ES-I3 (cell line): ENCODE data around the gene SHISAL1.
"Not testable (repeated sequence)": the region's sequence is repeated elsewhere in the genome, so short reads cannot be mapped to it uniquely, and the experiment has no call there.

Experiments used
- H3K36me3 ChIP-seq: 2 replicates; pipeline ENCODE4 v1.6.1; 2013; ENCODE audit warnings: mild to moderate bottlenecking, low read length, control low read depth, moderate library complexity; ENCODE audit not compliant: insufficient read depth
- H3K4me1 ChIP-seq: 2 replicates; pipeline ENCODE4 v1.6.1; 2013; ENCODE audit warnings: mild to moderate bottlenecking, control low read depth, low read length; ENCODE audit not compliant: insufficient read depth
- H3K9ac ChIP-seq: 2 replicates; pipeline ENCODE4 v1.6.1; 2013; ENCODE audit warnings: low read depth, mild to moderate bottlenecking, low read length, moderate library complexity
- H3K9me3 ChIP-seq: 2 replicates; pipeline ENCODE4 v1.6.1; 2013; ENCODE audit warnings: mild to moderate bottlenecking, low read length, moderate library complexity; ENCODE audit not compliant: control insufficient read depth, insufficient read depth

SHISAL1 gene

GRCh38 chr22:44325718-44326490 is 13.2 kb upstream of the SHISAL1 start:
- H3K36me3 ChIP-seq: no peaks in the 10 kb centered on the region
- no peaks in the 10 kb centered on the region for H3K9me3 ChIP-seq
- H3K4me1 ChIP-seq: peaks cover 15% of the 10 kb centered on the region; the same call in 1 of the 2 replicates
- no peak overlapping the region for H3K9ac ChIP-seq

GRCh38 chr22:44323140-44323790 is 10.5 kb upstream of the SHISAL1 start:
- H3K4me1 ChIP-seq, H3K36me3 ChIP-seq: not testable (repeated sequence)

DNA sequence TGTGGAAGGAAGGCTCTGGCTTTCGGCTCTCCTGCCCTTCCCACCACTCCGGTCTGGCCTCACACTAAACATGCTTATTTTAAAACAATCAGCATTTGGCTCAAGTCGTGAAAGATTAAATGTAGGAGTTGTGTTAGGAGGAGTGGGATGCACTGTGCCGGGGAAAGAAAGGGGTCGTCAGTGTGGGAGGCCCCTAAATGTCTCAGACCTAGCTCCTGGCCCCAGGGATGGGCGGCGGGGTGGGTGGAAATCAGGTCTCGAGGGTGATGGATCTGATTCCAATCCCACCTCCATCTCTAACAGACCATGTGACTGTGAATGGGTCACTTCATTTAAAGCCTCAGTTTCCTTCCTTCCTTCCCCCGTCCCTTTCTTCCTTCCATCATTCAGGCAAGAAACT is 6.9 kb upstream of the SHISAL1 start:
- no peaks in the 10 kb centered on the region for H3K9me3 ChIP-seq
- H3K9ac ChIP-seq: no peak overlapping the region
- no peaks in the 10 kb centered on the region for H3K36me3 ChIP-seq

More at GRCh38 chr22:44323140-44323790, 10.5 kb upstream of the SHISAL1 start:
- not testable (repeated sequence) for H3K9ac ChIP-seq, H3K9me3 ChIP-seq

GRCh38 chr22:44318751-44319150 is 6.0 kb upstream of the SHISAL1 start:
- H3K9ac ChIP-seq: no peak overlapping the region
- H3K36me3 ChIP-seq: no peaks in the 10 kb centered on the region
- H3K4me1 ChIP-seq: peaks cover 3% of the 10 kb centered on the region; the same call in 1 of the 2 replicates
- H3K9me3 ChIP-seq: no peaks in the 10 kb centered on the region

More for the DNA sequence above, 6.9 kb upstream of the SHISAL1 start:
- no peaks in the 10 kb centered on the region for H3K4me1 ChIP-seq

GRCh38 chr22:44317886-44318637 is 5.3 kb upstream of the SHISAL1 start:
- no peaks in the 10 kb centered on the region for H3K36me3 ChIP-seq
- peaks cover 3% of the 10 kb centered on the region; the same call in 1 of the 2 replicates for H3K4me1 ChIP-seq
- H3K9me3 ChIP-seq: no peaks in the 10 kb centered on the region
- no peak overlapping the region for H3K9ac ChIP-seq

- Histone ChIP-seq H3K36me3 (no peaks in the 10 kb centered on the region), H3K9me3 (no peaks in the 10 kb centered on the region), H3K4me1 (peaks cover 3% of the 10 kb centered on the region; the same call in 1 of the 2 replicates), H3K9ac (no peak overlapping the region)
Observed at GRCh38 chr22:44317123-44317444, 4.3 kb upstream of the SHISAL1 start.

DNA sequence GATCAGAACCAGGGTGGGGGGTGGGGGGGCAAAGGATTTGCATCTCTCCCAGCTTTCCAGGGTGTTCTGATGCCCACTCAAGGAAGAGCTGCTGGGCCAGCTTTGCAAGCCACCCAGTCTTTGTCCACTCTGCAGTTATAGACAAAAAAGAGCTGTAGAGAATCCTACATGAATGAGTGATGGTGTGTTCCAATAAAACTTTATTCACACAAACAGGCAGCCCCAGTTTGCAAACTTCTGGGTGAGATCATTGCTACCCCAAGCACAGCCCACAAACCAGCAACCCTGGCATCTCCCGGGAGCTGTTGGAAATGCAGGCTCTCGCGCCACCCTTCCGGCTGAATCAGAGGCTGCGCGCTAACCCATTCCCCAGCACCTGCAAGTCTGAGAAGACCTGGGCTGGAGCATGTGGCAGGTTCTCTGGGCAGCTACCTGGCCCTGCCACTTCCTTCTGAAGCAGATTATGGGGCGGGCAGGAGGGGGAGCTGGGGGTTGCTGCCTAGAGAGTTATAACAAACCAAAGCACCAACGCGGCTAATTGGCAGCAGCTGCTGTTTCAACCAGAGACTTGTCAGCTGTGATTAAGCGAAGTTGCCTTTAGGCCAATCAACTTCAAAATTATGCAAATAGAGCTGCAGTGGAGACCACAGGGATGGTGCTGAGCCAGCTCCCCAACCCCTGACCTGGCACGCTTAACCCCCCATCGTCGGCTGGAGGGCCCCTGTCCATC is 3.8 kb upstream of the SHISAL1 start:
- H3K4me1 ChIP-seq: peaks cover 3% of the 10 kb centered on the region; the same call in 1 of the 2 replicates
- H3K36me3 ChIP-seq: no peaks in the 10 kb centered on the region
- H3K9ac ChIP-seq: no peak overlapping the region
- no peaks in the 10 kb centered on the region for H3K9me3 ChIP-seq

GRCh38 chr22:44314425-44315067 is 1.8 kb upstream of the SHISAL1 start:
- Histone ChIP-seq H3K4me1 (peaks cover 4% of the 10 kb centered on the region; the same call in 1 of the 2 replicates), H3K9ac (no peak overlapping the region), H3K9me3 (no peaks in the 10 kb centered on the region), H3K36me3 (no peaks in the 10 kb centered on the region)

GRCh38 chr22:44313385-44314006 is 745 bp upstream of the SHISAL1 start:
- Histone ChIP-seq H3K9ac (no peak overlapping the region), H3K36me3 (no peaks in the 10 kb centered on the region), H3K9me3 (no peaks in the 10 kb centered on the region), H3K4me1 (peaks cover 7% of the 10 kb centered on the region; the same call in 1 of the 2 replicates)

- Histone ChIP-seq H3K9me3 (no peaks in the 10 kb centered on the region), H3K9ac (no peak overlapping the region), H3K4me1 (peaks cover 7% of the 10 kb centered on the region; the same call in 1 of the 2 replicates), H3K36me3 (no peaks in the 10 kb centered on the region)
Observed at GRCh38 chr22:44311855-44312170, 938 bp downstream of the SHISAL1 start.

DNA sequence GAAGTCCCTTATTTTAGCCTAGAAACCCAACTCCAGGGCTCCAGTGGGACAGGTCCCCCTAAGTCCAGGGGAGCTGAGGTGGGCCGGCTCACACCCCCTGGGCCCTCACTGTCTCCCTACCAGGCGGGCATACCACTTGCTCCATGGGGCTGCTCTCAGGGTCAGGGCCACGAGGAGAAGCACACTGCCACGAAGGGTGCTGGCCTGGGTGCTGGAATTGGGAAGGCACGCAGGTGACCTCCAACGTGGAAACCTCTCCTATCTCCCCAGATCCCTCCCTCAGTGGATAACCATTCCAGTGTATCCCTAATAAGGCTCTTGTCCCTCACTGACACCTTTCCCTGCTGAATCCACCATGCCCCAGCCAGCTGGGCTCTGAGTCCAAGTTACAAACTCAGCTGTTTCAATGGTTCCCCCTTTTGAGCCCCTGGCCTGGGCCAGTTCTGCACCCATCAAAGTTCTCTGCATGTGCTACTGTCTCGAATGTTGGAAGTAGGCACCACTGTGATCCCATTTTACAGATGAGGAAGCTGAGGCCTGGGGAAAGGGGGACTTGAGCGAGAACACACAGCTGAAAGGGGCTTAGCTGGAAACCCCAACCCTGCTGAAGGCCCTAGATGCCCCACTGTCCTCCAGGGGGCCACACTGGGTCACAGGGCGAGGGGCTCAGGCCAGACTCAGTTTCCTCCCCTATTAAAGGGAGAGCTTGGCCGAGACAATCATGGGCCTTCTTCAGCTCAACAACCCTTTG is 1.5 kb downstream of the SHISAL1 start:
- Histone ChIP-seq H3K4me1 (peaks cover 7% of the 10 kb centered on the region; the same call in 1 of the 2 replicates), H3K36me3 (no peaks in the 10 kb centered on the region), H3K9ac (no peak overlapping the region)

GRCh38 chr22:44309647-44310046 is 3.1 kb downstream of the SHISAL1 start:
- Histone ChIP-seq H3K9me3 (no peaks in the 10 kb centered on the region), H3K36me3 (no peaks in the 10 kb centered on the region), H3K4me1 (peaks cover 7% of the 10 kb centered on the region; the same call in 1 of the 2 replicates), H3K9ac (no peak overlapping the region)

More for the DNA sequence above, 1.5 kb downstream of the SHISAL1 start:
- no peaks in the 10 kb centered on the region for H3K9me3 ChIP-seq

- peaks cover 3% of the 10 kb centered on the region; the same call in 1 of the 2 replicates for H3K4me1 ChIP-seq
- no peak overlapping the region for H3K9ac ChIP-seq
- H3K36me3 ChIP-seq: no peaks in the 10 kb centered on the region
- H3K9me3 ChIP-seq: no peaks in the 10 kb centered on the region
Observed at GRCh38 chr22:44309137-44309536, 3.6 kb downstream of the SHISAL1 start.
